ENCODE data around the gene RSPO4. TPM values are rescaled to one million over a fixed set of nuclear protein-coding genes. Genes with fewer than 3 reads are reported as not detected.
A peak's percentile ranks its signal among the peaks of the same experiment; 100 is the strongest.
"Not testable (repeated sequence)": the region's sequence is repeated elsewhere in the genome, so short reads cannot be mapped to it uniquely, and the experiment has no call there.

Gene RSPO4
- total RNA-seq (2014; rRNA removed; shearing (Covaris generic)) = 0.24 TPM in 1 of 2 replicates, not detected in the other
- polyA plus RNA-seq (2015; cell fraction: cytosol; rRNA removed) = 1.3 and 3.9 TPM in 2 replicates
- 1.9 TPM in 1 of 2 replicates, not detected in the other for polyA plus RNA-seq (2015; cell fraction: nucleus; rRNA removed)

- in situ Hi-C loops (cut with HindIII; ENCODE audit: low pct_unique_long_range_greater_than_20kb, low sequenced_read_pairs) = no loop called here
- no peak for DNase-seq (ENCODE audit: low read depth, low spot score)
These were observed at the start of gene RSPO4 for GRCh38 chr20:1001911-1002681. TSS of gene RSPO4 (minus strand) at chr20:1002311. CDS start at chr20:1002164, 147 bp downstream.

GRCh38 chr20:1050440-1050839, 48.3 kb upstream of the RSPO4 start:
- in situ Hi-C loops (cut with HindIII; ENCODE audit: low pct_unique_long_range_greater_than_20kb, low sequenced_read_pairs) = no loop called here
- no peak for DNase-seq (ENCODE audit: low read depth, low spot score)

GRCh38 chr20:1045860-1046418, 43.8 kb upstream of the RSPO4 start:
- no peak for DNase-seq (ENCODE audit: low read depth, low spot score)
- in situ Hi-C loops (cut with HindIII; ENCODE audit: low pct_unique_long_range_greater_than_20kb, low sequenced_read_pairs) = no loop called here

- no peak for DNase-seq (ENCODE audit: low read depth, low spot score)
- in situ Hi-C loops (cut with HindIII; ENCODE audit: low pct_unique_long_range_greater_than_20kb, low sequenced_read_pairs) = no loop called here
These were observed 39.8 kb upstream of the RSPO4 start for GRCh38 chr20:1041845-1042390.

GRCh38 chr20:1038205-1038604, 36.1 kb upstream of the RSPO4 start:
- in situ Hi-C loops (cut with HindIII; ENCODE audit: low pct_unique_long_range_greater_than_20kb, low sequenced_read_pairs) = no loop called here
- peak; percentile 50 for DNase-seq (ENCODE audit: low read depth, low spot score)

- DNase-seq (ENCODE audit: low read depth, low spot score) = no peak
- in situ Hi-C loops (cut with HindIII; ENCODE audit: low pct_unique_long_range_greater_than_20kb, low sequenced_read_pairs) = no loop called here
These were observed 34.9 kb upstream of the RSPO4 start for GRCh38 chr20:1037039-1037438.

GRCh38 chr20:1035466-1035865, 33.4 kb upstream of the RSPO4 start:
- in situ Hi-C loops (cut with HindIII; ENCODE audit: low pct_unique_long_range_greater_than_20kb, low sequenced_read_pairs) = no loop called here
- no peak for DNase-seq (ENCODE audit: low read depth, low spot score)

GRCh38 chr20:1034415-1034789, 32.3 kb upstream of the RSPO4 start:
- in situ Hi-C loops (cut with HindIII; ENCODE audit: low pct_unique_long_range_greater_than_20kb, low sequenced_read_pairs) = no loop called here

GRCh38 chr20:1033751-1034414, 31.8 kb upstream of the RSPO4 start:
- in situ Hi-C loops (cut with HindIII; ENCODE audit: low pct_unique_long_range_greater_than_20kb, low sequenced_read_pairs) = no loop called here
- DNase-seq (ENCODE audit: low read depth, low spot score) = peak; percentile 37

More at GRCh38 chr20:1034415-1034789, 32.3 kb upstream of the RSPO4 start:
- no peak for DNase-seq (ENCODE audit: low read depth, low spot score)

- in situ Hi-C loops (cut with HindIII; ENCODE audit: low pct_unique_long_range_greater_than_20kb, low sequenced_read_pairs) = no loop called here
- no peak for DNase-seq (ENCODE audit: low read depth, low spot score)
These were observed 27.9 kb upstream of the RSPO4 start for GRCh38 chr20:1029980-1030379.

GRCh38 chr20:1026214-1026613, 24.1 kb upstream of the RSPO4 start:
- DNase-seq (ENCODE audit: low read depth, low spot score); in situ Hi-C loops (cut with HindIII; ENCODE audit: low pct_unique_long_range_greater_than_20kb, low sequenced_read_pairs): not testable (repeated sequence)

GRCh38 chr20:1022871-1023270, 20.8 kb upstream of the RSPO4 start:
- in situ Hi-C loops (cut with HindIII; ENCODE audit: low pct_unique_long_range_greater_than_20kb, low sequenced_read_pairs) = no loop called here
- no peak for DNase-seq (ENCODE audit: low read depth, low spot score)

- in situ Hi-C loops (cut with HindIII; ENCODE audit: low pct_unique_long_range_greater_than_20kb, low sequenced_read_pairs) = no loop called here
- no peak for DNase-seq (ENCODE audit: low read depth, low spot score)
These were observed 18.5 kb upstream of the RSPO4 start for GRCh38 chr20:1020614-1021013.

GRCh38 chr20:1019344-1019743, 17.2 kb upstream of the RSPO4 start:
- in situ Hi-C loops (cut with HindIII; ENCODE audit: low pct_unique_long_range_greater_than_20kb, low sequenced_read_pairs) = no loop called here
- DNase-seq (ENCODE audit: low read depth, low spot score) = no peak

- DNase-seq (ENCODE audit: low read depth, low spot score) = no peak
- in situ Hi-C loops (cut with HindIII; ENCODE audit: low pct_unique_long_range_greater_than_20kb, low sequenced_read_pairs) = no loop called here
These were observed 15.6 kb upstream of the RSPO4 start for GRCh38 chr20:1017677-1018076.

GRCh38 chr20:1015181-1015580, 13.1 kb upstream of the RSPO4 start:
- DNase-seq (ENCODE audit: low read depth, low spot score) = no peak
- in situ Hi-C loops (cut with HindIII; ENCODE audit: low pct_unique_long_range_greater_than_20kb, low sequenced_read_pairs) = no loop called here

GRCh38 chr20:1014471-1014870, 12.4 kb upstream of the RSPO4 start:
- in situ Hi-C loops (cut with HindIII; ENCODE audit: low pct_unique_long_range_greater_than_20kb, low sequenced_read_pairs) = no loop called here
- no peak for DNase-seq (ENCODE audit: low read depth, low spot score)

GRCh38 chr20:1013566-1014340, 11.6 kb upstream of the RSPO4 start:
- in situ Hi-C loops (cut with HindIII; ENCODE audit: low pct_unique_long_range_greater_than_20kb, low sequenced_read_pairs) = no loop called here
- no peak for DNase-seq (ENCODE audit: low read depth, low spot score)
